Hepatocyte (in vitro differentiated cells): Measurements from ENCODE around the gene SCN1A. TPM values are rescaled to one million over a fixed set of nuclear protein-coding genes. Genes with fewer than 3 reads are reported as not detected.

Source experiments
- DNase-seq: peaks from one replicate; pipeline ENCODE4 v3.0.0-alpha.2; 2016; ENCODE audit warnings: low spot score
- H2AFZ ChIP-seq: fragments of 200-600 bp; sonication (generic); 2 replicates; pipeline ENCODE4 v1.6.0; 2016; ENCODE audit warnings: antibody characterized with exemption, mild to moderate bottlenecking
- H3K27ac ChIP-seq: fragments of 200-600 bp; sonication (generic); 2 replicates; pipeline ENCODE4 v1.5.1; 2016; ENCODE audit warnings: mild to moderate bottlenecking
- H3K27me3 ChIP-seq: fragments of 200-600 bp; sonication (generic); 2 replicates; pipeline ENCODE4 v1.6.1; 2016
- H3K36me3 ChIP-seq: fragments of 200-600 bp; sonication (generic); replicated peaks from 2 replicates; pipeline ENCODE4 v1.5.1; 2016; ENCODE audit warnings: low read depth; ENCODE audit not compliant: insufficient read depth
- H3K4me1 ChIP-seq: fragments of 200-600 bp; sonication (generic); 2 replicates; pipeline ENCODE4 v1.5.1; 2016; ENCODE audit warnings: mild to moderate bottlenecking, moderate library complexity; ENCODE audit not compliant: insufficient read depth
- H3K4me2 ChIP-seq: fragments of 200-600 bp; sonication (generic); 2 replicates; pipeline ENCODE4 v1.6.0; 2016
- H3K4me3 ChIP-seq: fragments of 200-600 bp; sonication (generic); 2 replicates; pipeline ENCODE4 v1.5.1; 2016; ENCODE audit warnings: mild to moderate bottlenecking
- H3K79me2 ChIP-seq: fragments of 200-600 bp; sonication (generic); 2 replicates; pipeline ENCODE4 v1.6.0; 2017; ENCODE audit warnings: mild to moderate bottlenecking
- H3K9me2 ChIP-seq: fragments of 200-600 bp; sonication (generic); replicated peaks from 2 replicates; pipeline ENCODE4 v1.6.0; 2017; ENCODE audit warnings: mild to moderate bottlenecking; ENCODE audit not compliant: insufficient read depth
- H3K9me3 ChIP-seq: fragments of 200-600 bp; sonication (generic); 2 replicates; pipeline ENCODE4 v1.5.1; 2016; ENCODE audit warnings: low read depth, mild to moderate bottlenecking
- H4K20me1 ChIP-seq: fragments of 200-600 bp; sonication (generic); 2 replicates; pipeline ENCODE4 v1.6.0; 2016; ENCODE audit warnings: mild to moderate bottlenecking; ENCODE audit not compliant: insufficient read depth, poor library complexity, severe bottlenecking
- CTCF ChIP-seq: fragments of 200-600 bp; sonication (generic); IDR thresholded peaks from 2 replicates; pipeline ENCODE4 v1.5.1; 2016; ENCODE audit warnings: antibody characterized with exemption, mild to moderate bottlenecking; ENCODE audit not compliant: poor library complexity
- EZH2 ChIP-seq: fragments of 200-600 bp; sonication (generic); IDR thresholded peaks from 2 replicates; pipeline ENCODE4 v1.6.1; 2016; ENCODE audit warnings: antibody characterized with exemption, mild to moderate bottlenecking, borderline replicate concordance
- EZH2phosphoT487 ChIP-seq: fragments of 200-600 bp; sonication (generic); IDR thresholded peaks from one replicate; pipeline ENCODE4 v1.6.1; 2018; ENCODE audit warnings: antibody characterized with exemption, mild to moderate bottlenecking, low read depth, moderate library complexity; ENCODE audit not compliant: unreplicated experiment, severe bottlenecking
- WGBS: methylation state at CpG from one replicate; pipeline ENCODE4 v1.1.6; 2016; ENCODE audit warnings: low lambda C conversion rate; ENCODE audit errors: missing lambda C conversion rate; 5-methylcytosine and 5-hydroxymethylcytosine counted together
- polyA plus RNA-seq: library from polyadenylated mRNA; unstranded; fragments of >200 nt; fragmentation: Nextera tagmentation; extraction: Ambion mirVana; gene quantifications from 2 replicates; pipeline ENCODE4 v1.2.1, GENCODE V29; 2016
- total RNA-seq: library from RNA; depleted of rRNA; stranded (reverse); fragments of >200 nt; gene quantifications from 2 replicates; pipeline ENCODE4 v1.2.3, GENCODE V29; 2014

SCN1A gene
- total and polyA plus RNA-seq, 2 experiments from 2014 or later = 0.03 TPM; not detected in 1

DNA sequence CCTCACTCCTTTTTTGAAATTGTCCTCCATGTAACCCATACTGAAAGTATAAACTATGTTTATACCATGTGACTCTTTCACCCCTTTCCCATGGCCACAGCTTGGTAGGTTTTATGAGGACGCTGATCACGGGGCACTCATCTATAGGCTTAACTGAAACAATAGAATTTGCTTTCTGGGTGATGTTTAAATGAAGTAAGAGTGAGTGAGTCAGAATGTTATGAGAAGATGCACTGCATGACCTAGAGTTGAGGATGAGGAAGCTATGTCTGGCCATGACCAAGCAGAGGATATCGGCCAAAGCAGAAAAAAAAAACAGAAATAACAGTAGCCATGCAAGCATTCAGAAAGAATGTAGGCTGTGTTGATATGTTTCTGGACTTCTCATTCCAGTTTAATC lies 34.9 kb downstream of the SCN1A start:
- 70% methylated on average over 3 of the region's 3 CpGs for WGBS
- no peak for DNase-seq
- Histone ChIP-seq H3K27ac (no peak overlapping the region), H3K4me3 (no peak overlapping the region), H3K4me2 (no peak overlapping the region), H3K9me2 (no peaks in the 10 kb centered on the region), H3K79me2 (no peaks in the 10 kb centered on the region), H4K20me1 (no peaks in the 10 kb centered on the region), H3K27me3 (no peaks in the 10 kb centered on the region), H3K4me1 (no peaks in the 10 kb centered on the region), H3K36me3 (no peaks in the 10 kb centered on the region), H3K9me3 (no peaks in the 10 kb centered on the region), H2AFZ (no peak overlapping the region)
- TF ChIP-seq CTCF (no peak), EZH2 (no peak), EZH2phosphoT487 (no peak)

- Histone ChIP-seq H3K27ac (no peak overlapping the region), H3K9me3 (no peaks in the 10 kb centered on the region), H3K4me3 (no peak overlapping the region), H3K4me1 (no peaks in the 10 kb centered on the region), H3K4me2 (no peak overlapping the region), H4K20me1 (no peaks in the 10 kb centered on the region), H3K79me2 (no peaks in the 10 kb centered on the region), H3K9me2 (no peaks in the 10 kb centered on the region), H3K27me3 (no peaks in the 10 kb centered on the region), H3K36me3 (no peaks in the 10 kb centered on the region), H2AFZ (no peak overlapping the region)
- no peak for DNase-seq
- WGBS = 61% methylated on average over 3 of the region's 3 CpGs
- TF ChIP-seq CTCF (no peak), EZH2 (no peak), EZH2phosphoT487 (no peak)
These were observed 36.4 kb downstream of the SCN1A start for GRCh38 chr2:166091439-166091838.

DNA sequence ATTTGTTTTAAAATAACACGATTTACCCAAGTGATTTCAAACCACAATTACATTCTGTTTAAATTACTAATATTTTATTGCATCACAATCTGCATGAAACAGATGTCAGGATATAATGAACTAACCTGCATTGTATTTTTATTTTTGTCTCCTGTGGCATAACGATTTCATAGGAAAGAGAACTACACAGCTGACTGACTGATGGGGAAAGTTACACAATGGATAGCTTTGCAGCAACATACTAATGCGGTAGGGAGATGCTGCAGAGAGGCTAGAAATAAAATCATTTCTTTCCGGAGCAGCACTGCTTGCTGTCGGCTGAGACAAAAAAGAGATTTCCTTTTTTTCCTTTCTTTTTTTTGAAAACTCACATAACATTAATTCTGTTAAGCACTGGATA lies 36.9 kb downstream of the SCN1A start:
- H3K4me1 ChIP-seq = no peaks in the 10 kb centered on the region
- no peaks in the 10 kb centered on the region for H3K27me3 ChIP-seq
- H3K27ac ChIP-seq = no peak overlapping the region
- H3K9me2 ChIP-seq = no peaks in the 10 kb centered on the region
- no peaks in the 10 kb centered on the region for H3K36me3 ChIP-seq
- H3K4me2 ChIP-seq = no peak overlapping the region
- H4K20me1 ChIP-seq = no peaks in the 10 kb centered on the region
- TF ChIP-seq EZH2phosphoT487 (no peak), CTCF (no peak), EZH2 (no peak)
- DNase-seq = no peak
- H2AFZ ChIP-seq = no peak overlapping the region
- 76% methylated on average over 5 of the region's 5 CpGs for WGBS
- no peaks in the 10 kb centered on the region for H3K9me3 ChIP-seq
- H3K79me2 ChIP-seq = no peaks in the 10 kb centered on the region
- H3K4me3 ChIP-seq = no peak overlapping the region

- DNase-seq = no peak
- no peaks in the 10 kb centered on the region for H3K9me2 ChIP-seq
- no peak overlapping the region for H2AFZ ChIP-seq
- H3K4me1 ChIP-seq = no peaks in the 10 kb centered on the region
- H3K79me2 ChIP-seq = no peaks in the 10 kb centered on the region
- H3K36me3 ChIP-seq = no peaks in the 10 kb centered on the region
- H4K20me1 ChIP-seq = no peaks in the 10 kb centered on the region
- TF ChIP-seq EZH2phosphoT487 (no peak), EZH2 (no peak), CTCF (no peak)
- H3K4me3 ChIP-seq = no peak overlapping the region
- H3K27me3 ChIP-seq = no peaks in the 10 kb centered on the region
- H3K9me3 ChIP-seq = no peaks in the 10 kb centered on the region
- no peak overlapping the region for H3K27ac ChIP-seq
- no peak overlapping the region for H3K4me2 ChIP-seq
- WGBS = 90% methylated on average over 2 of the region's 2 CpGs
These were observed 37.5 kb downstream of the SCN1A start for GRCh38 chr2:166090346-166090745.
